Embryonic facial prominence (tissue), 1 donor: ENCODE measurements around the gene TCEA3.

Experiments used
- DNase-seq: peaks from one replicate; pipeline ENCODE4 v3.0.0-alpha.2; 2016; ENCODE audit errors: extremely low spot score

Gene TCEA3

GRCh38 chr1:23421343-23421742 lies 3.2 kb downstream of the TCEA3 start:
- DNase-seq = no peak

GRCh38 chr1:23420778-23421177 lies 3.8 kb downstream of the TCEA3 start:
- no peak for DNase-seq

GRCh38 chr1:23419180-23419579 lies 5.4 kb downstream of the TCEA3 start:
- no peak for DNase-seq

- DNase-seq = no peak
These were observed 7.0 kb downstream of the TCEA3 start for GRCh38 chr1:23417570-23417969.

- DNase-seq = no peak
These were observed 7.6 kb downstream of the TCEA3 start for GRCh38 chr1:23416964-23417363.

GRCh38 chr1:23408797-23409290 lies 15.7 kb downstream of the TCEA3 start:
- no peak for DNase-seq

GRCh38 chr1:23407016-23407630 lies 17.4 kb downstream of the TCEA3 start:
- no peak for DNase-seq

- DNase-seq = no peak
These were observed 18.6 kb downstream of the TCEA3 start for GRCh38 chr1:23405946-23406345.

- peak; percentile 84 for DNase-seq
These were observed 20.6 kb downstream of the TCEA3 start for GRCh38 chr1:23403735-23404486.

GRCh38 chr1:23403355-23403734 lies 21.2 kb downstream of the TCEA3 start:
- DNase-seq = no peak

- DNase-seq = no peak
These were observed 21.6 kb downstream of the TCEA3 start for GRCh38 chr1:23403038-23403336.

- DNase-seq = no peak
These were observed 22.1 kb downstream of the TCEA3 start for GRCh38 chr1:23402286-23403037.

GRCh38 chr1:23401313-23401712 lies 23.2 kb downstream of the TCEA3 start:
- DNase-seq = no peak

- DNase-seq = no peak
These were observed 24.0 kb downstream of the TCEA3 start for GRCh38 chr1:23400324-23401114.

- no peak for DNase-seq
These were observed 25.3 kb downstream of the TCEA3 start for GRCh38 chr1:23399229-23399628.

- DNase-seq = no peak
These were observed 26.6 kb downstream of the TCEA3 start for GRCh38 chr1:23397908-23398307.

- DNase-seq = no peak
These were observed 28.2 kb downstream of the TCEA3 start for GRCh38 chr1:23396380-23396779.

GRCh38 chr1:23395849-23396248 lies 28.7 kb downstream of the TCEA3 start:
- no peak for DNase-seq

GRCh38 chr1:23395154-23395724 lies 29.3 kb downstream of the TCEA3 start:
- no peak for DNase-seq

- peak; percentile 71 for DNase-seq
These were observed 29.9 kb downstream of the TCEA3 start for GRCh38 chr1:23394684-23395083.

- DNase-seq = no peak
These were observed 30.4 kb downstream of the TCEA3 start for GRCh38 chr1:23394181-23394580.

GRCh38 chr1:23393706-23394105 lies 30.8 kb downstream of the TCEA3 start:
- DNase-seq = no peak
